Prostate gland (tissue), 2 donors: Measurements from ENCODE around the gene DCDC1. TPM values are rescaled to one million over a fixed set of nuclear protein-coding genes. Genes with fewer than 3 reads are reported as not detected.

ENCODE experiments used
- DNase-seq: peaks from one replicate; pipeline ENCODE4 v3.0.0-alpha.2; 2019; ENCODE audit warnings: low spot score
- H3K27ac ChIP-seq, 2 donors: fragments of 200-600 bp; sonication (generic); 2 replicates each; pipeline ENCODE4 v1.5.1; 2017 to 2019
- H3K27me3 ChIP-seq: fragments of 200-600 bp; sonication (generic); replicated peaks from 2 replicates; pipeline ENCODE4 v1.5.1; 2019; ENCODE audit not compliant: insufficient read depth
- H3K36me3 ChIP-seq, 2 donors: fragments of 200-600 bp; sonication (generic); 1 replicate in 1 of 2; 2 replicates in 1 of 2; pipeline versions ENCODE4 v1.5.1 to v1.8.1; 2017 to 2019
- H3K4me1 ChIP-seq: fragments of 200-600 bp; sonication (generic); replicated peaks from 2 replicates; pipeline ENCODE4 v1.5.1; 2019
- H3K4me3 ChIP-seq, 2 donors: fragments of 200-600 bp; sonication (generic); 2 replicates each; pipeline ENCODE4 v1.5.1; 2017 to 2019
- H3K9me3 ChIP-seq: fragments of 200-600 bp; sonication (generic); 2 replicates; pipeline ENCODE4 v1.5.1; 2017
- CTCF ChIP-seq, 4 experiments: fragments of 200-600 bp in 2 of 4; fragments of 450-650 bp in 2 of 4; sonication (generic) in 2 of 4; IDR thresholded peaks; 1 replicate in 3 of 4; 2 replicates in 1 of 4; pipeline ENCODE4 v1.5.1; 2016 to 2019; ENCODE audit warnings: antibody characterized with exemption in 4 of 4, mild to moderate bottlenecking in 2 of 4, moderate library complexity in 2 of 4
- POLR2A ChIP-seq: fragments of 450-650 bp; IDR thresholded peaks from one replicate; pipeline ENCODE4 v1.6.1; 2016; ENCODE audit warnings: antibody characterized with exemption, mild to moderate bottlenecking
- POLR2AphosphoS5 ChIP-seq: sonication (generic); formaldehyde crosslinking; IDR thresholded peaks from one replicate; pipeline ENCODE4 v1.6.1; 2017; ENCODE audit warnings: antibody characterized with exemption
- WGBS: methylation state at CpG from one replicate; pipeline ENCODE4 v1.1.5; 2018; 5-methylcytosine and 5-hydroxymethylcytosine counted together
- intact Hi-C: fragments of 100-400 bp; cut with DNase I; formaldehyde crosslinking; loops from one replicate; pipeline ENCODE4 v1.14.2; 2022
- total RNA-seq, 2 donors: library from RNA; depleted of rRNA; stranded (reverse); fragments of >200 nt; gene quantifications; one replicate each; pipeline ENCODE4 v1.1.0, GENCODE V29; 2016

DCDC1 gene
- total RNA-seq, 2 donors from 2014 or later = 0.36 to 2.5 TPM

GRCh38 chr11:30902929-30903328, 466.6 kb downstream of the DCDC1 start:
- Histone ChIP-seq H3K36me3 (no peaks in the 10 kb centered on the region), H3K9me3 (no peaks in the 10 kb centered on the region), H3K4me3 (no peak overlapping the region), H3K4me1 (no peaks in the 10 kb centered on the region), H3K27me3 (no peaks in the 10 kb centered on the region), H3K27ac (no peak overlapping the region)
- TF ChIP-seq POLR2A (no peak), CTCF (IDR thresholded peaks at IDR 0.05) (no peak), POLR2AphosphoS5 (no peak)
- no peak for DNase-seq
- intact Hi-C loops = no loop called here

- TF ChIP-seq CTCF (IDR thresholded peaks at IDR 0.05) = no peak
- no peak for TF ChIP-seq POLR2AphosphoS5
- no peak for TF ChIP-seq POLR2A
- Histone ChIP-seq H3K27me3 (no peaks in the 10 kb centered on the region), H3K9me3 (no peaks in the 10 kb centered on the region), H3K27ac (no peak overlapping the region), H3K4me3 (no peak overlapping the region), H3K4me1 (no peaks in the 10 kb centered on the region), H3K36me3 (no peaks in the 10 kb centered on the region)
- 83% methylated on average over 2 of the region's 2 CpGs for WGBS
- intact Hi-C loops = no loop called here
- DNase-seq = no peak
These were observed 474.5 kb downstream of the DCDC1 start for GRCh38 chr11:30895046-30895445.

- no peak for DNase-seq
- 27% methylated on average over 3 of the region's 3 CpGs for WGBS
- Histone ChIP-seq H3K4me1 (no peaks in the 10 kb centered on the region), H3K36me3 (no peaks in the 10 kb centered on the region), H3K9me3 (no peaks in the 10 kb centered on the region), H3K4me3 (no peak overlapping the region), H3K27ac (no peak overlapping the region), H3K27me3 (no peaks in the 10 kb centered on the region)
- intact Hi-C loops = no loop called here
- TF ChIP-seq CTCF (IDR thresholded peaks at IDR 0.05) (no peak), POLR2AphosphoS5 (no peak), POLR2A (no peak)
These were observed 476.2 kb downstream of the DCDC1 start for GRCh38 chr11:30893318-30893717.

- Histone ChIP-seq H3K4me1 (no peaks in the 10 kb centered on the region), H3K9me3 (no peaks in the 10 kb centered on the region), H3K36me3 (no peaks in the 10 kb centered on the region), H3K27me3 (no peaks in the 10 kb centered on the region), H3K27ac (no peak overlapping the region), H3K4me3 (no peak overlapping the region)
- no peak for DNase-seq
- WGBS = 71% methylated on average over 6 of the region's 6 CpGs
- no peak for TF ChIP-seq POLR2A
- no peak for TF ChIP-seq POLR2AphosphoS5
- TF ChIP-seq CTCF (IDR thresholded peaks at IDR 0.05) = no peak
- intact Hi-C loops = no loop called here
These were observed 480.3 kb downstream of the DCDC1 start for GRCh38 chr11:30889143-30889794.

- H3K27me3 ChIP-seq = no peaks in the 10 kb centered on the region
- no peak overlapping the region for H3K4me3 ChIP-seq
- H3K27ac ChIP-seq = no peak overlapping the region
- intact Hi-C loops = no loop called here
- no peaks in the 10 kb centered on the region for H3K4me1 ChIP-seq
- no peaks in the 10 kb centered on the region for H3K9me3 ChIP-seq
- TF ChIP-seq CTCF (IDR thresholded peaks at IDR 0.05) (no peak), POLR2A (no peak), POLR2AphosphoS5 (peak; percentile 18)
- WGBS = 18% methylated on average over 8 of the region's 8 CpGs
- no peaks in the 10 kb centered on the region for H3K36me3 ChIP-seq
- DNase-seq = peak; percentile 19
These were observed 490.1 kb downstream of the DCDC1 start for GRCh38 chr11:30879322-30880005.
